ENCODE results near the gene LRWD1. TPM values are rescaled to one million over a fixed set of nuclear protein-coding genes. Genes with fewer than 3 reads are reported as not detected.

The LRWD1 gene
- total RNA-seq: 5.6 and 7.5 TPM in 2 replicates

DNA sequence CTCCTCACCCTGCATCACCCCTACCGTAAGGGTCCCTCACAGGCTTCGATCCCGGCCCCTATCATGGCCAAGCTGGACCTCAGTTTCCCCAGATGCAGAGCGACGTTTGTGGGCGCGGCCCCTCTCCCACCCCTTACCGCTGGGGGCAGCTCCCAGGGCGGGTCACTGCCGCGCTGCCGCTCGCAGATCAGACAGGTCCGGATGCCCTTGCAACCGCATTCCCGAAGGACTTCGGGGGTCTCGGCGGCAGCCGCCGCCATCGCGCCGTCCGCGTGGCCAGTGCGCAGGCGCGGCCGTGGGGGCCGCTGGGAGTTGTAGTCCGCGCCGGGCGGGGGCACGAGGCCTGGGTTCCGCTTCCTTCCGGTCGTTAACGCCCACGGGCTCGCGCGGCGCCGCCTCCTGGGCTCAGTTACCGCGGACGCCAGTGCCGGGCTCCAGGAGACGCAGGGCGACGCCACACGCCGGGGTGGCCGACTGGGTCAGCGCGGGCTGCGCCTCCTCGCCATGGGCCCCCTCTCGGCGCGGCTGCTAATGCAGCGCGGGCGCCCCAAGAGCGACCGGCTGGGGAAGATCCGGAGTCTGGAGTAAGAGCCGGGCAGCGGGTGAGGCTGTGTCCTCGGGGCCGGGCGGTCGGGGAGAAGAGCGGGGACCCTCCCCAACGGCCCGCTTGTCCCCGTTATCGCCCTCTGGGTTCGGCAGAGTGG is at the start of gene LRWD1, which contains the start of gene ALKBH4:
Gene LRWD1, plus strand, starts transcription at position 408 of the 704 bp plus-strand sequence. Its CDS starts 97 bp downstream, at position 505.
Gene ALKBH4, minus strand, starts transcription at position 287 of the 704 bp plus-strand sequence. Its CDS starts 27 bp downstream, at position 260.

DNA sequence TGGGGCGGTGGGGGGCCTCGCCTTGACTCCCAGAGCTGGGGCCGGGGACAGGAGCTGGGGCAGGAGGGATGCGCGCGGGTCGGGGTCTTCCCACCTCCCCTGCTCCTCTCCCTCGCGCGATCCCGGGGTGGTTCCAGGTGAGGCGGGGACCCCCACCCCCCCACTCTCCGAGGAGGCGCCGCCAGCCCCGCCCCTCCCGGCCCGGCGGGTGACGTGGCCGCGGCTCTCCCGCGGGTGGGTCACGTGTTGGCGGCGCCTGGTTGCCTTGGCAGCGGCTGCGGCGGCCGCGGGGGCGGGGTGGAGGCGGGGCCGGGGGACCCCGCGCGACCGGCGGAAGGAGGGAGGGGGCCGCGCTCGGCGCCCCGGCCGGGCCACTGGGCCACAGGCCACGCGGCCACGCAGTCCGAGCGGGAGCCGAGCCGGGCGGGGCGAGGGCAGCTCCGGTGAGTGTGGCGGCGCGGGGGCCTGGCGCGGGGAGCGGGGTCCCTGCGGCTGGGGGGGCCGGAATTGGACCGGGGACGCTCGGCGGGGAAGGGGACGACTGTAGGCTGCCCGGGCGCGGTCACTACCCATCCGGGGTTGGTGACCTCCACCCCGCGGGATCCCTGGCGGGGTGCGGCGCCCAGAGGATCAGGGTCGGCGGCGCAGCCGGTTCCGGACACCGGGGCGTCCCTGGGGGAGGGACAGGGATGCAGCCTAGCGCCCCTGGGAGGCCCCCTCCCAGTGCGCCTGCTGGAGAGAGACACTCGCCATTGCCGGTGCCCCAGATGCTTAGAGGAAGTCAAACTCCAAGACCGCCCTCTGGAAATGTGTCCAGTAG is 31.4 kb upstream of the LRWD1 start, which contains the start of gene ORAI2:
Gene ORAI2, plus strand, starts transcription at position 357 of the 820 bp plus-strand sequence. CDS start 5,382 bp downstream, outside the sequence.

DNA sequence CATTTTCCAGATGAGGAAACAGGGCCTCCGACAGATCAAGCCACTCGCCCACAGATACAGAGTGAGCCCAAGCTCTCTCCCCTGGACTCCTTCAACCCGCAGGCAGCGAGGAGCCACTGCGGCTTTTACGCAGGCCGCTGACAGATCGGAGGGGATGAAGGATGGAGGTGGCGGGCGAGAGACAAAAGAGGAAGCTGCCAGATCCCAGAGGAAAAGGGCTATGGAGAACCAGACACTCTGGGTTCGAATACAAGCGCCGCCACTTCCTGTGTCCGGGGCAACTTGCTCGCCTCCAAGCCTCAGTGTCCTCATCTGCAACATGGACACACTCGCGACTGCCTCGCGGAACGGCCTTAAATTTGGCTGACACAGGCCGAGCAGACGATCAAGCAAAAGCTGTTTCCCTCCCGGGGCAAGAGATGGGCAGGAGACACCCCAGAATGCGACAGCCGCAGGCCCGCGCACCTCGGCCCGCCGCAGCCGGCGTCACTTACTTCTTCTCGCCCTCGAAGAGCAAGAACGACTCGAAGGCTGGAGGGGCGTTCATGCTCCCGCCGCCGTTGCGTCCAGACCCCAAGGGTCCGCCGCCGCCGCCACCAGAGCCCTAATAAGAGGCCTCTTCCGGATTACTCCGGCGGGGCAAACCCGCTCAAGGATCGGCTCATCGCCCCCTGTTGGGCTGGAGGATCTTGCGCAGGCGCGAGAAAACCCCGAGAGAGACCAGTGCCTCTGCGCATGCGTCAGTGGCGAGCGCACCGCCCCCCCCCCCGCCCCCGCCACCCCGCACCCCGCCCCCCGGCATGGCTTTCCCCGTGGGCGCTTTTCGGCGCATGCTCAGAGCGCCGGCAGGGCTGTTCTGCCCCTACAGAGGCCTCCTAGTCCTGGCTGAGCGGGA is 13.8 kb downstream of the LRWD1 start, which contains the start of gene POLR2J:
Gene POLR2J, minus strand, starts transcription at position 609 of the 895 bp plus-strand sequence. Its CDS starts 62 bp downstream, at position 547.

DNA sequence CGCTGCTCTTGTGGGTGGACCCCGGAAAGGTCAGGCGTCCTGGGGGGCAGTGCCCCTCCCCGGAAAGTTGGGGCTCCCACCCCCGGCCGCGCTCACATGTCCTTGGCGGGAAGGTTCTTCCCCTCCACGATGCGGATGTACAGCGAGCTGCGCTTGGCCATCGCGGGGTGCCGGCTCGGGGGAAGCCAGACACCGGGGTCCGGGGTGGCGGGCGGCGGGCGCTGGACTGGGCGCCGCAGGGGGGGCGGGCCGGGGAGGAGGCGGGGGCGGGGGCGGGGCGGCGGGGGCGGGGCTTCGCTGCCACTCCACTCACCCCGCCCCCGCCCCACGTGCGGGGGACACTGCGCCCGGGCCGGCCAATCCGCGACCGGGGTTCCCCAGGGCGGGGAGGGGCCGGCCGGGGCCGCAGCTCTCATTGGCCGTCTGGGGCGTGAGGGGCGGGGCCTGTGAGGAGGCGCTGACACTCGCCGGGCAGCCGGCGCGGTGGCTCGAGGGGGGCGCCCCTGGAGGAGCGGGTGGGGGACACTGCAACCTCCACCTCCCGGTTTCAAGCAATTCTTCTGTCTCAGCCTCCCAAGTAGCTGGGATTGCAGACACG is 52.9 kb downstream of the LRWD1 start, which contains the start of gene RASA4B:
Gene RASA4B, minus strand, starts transcription at position 228 of the 598 bp plus-strand sequence. Its CDS starts 67 bp downstream, at position 161.

Other genes starting within 250 kb of the LRWD1 start
- gene SH2B2, start 178.1 kb upstream of the LRWD1 start, total RNA-seq: 2.7 and 3.8 TPM in 2 replicates
- not detected in 2 replicates for gene SPDYE6, start 108.5 kb upstream of the LRWD1 start, total RNA-seq
- 11.2 and 14.8 TPM in 2 replicates for gene PRKRIP1, start 68.6 kb upstream of the LRWD1 start, total RNA-seq
- 28.3 and 34.1 TPM in 2 replicates for gene ORAI2, start 31.4 kb upstream of the LRWD1 start, total RNA-seq
- gene ALKBH4, start 121 bp upstream of the LRWD1 start, total RNA-seq: 22.4 and 28.2 TPM in 2 replicates
- 24.0 and 47.8 TPM in 2 replicates for gene POLR2J, start 13.9 kb downstream of the LRWD1 start, total RNA-seq
- 1.8 and 10.6 TPM in 2 replicates for gene RASA4B, start 52.8 kb downstream of the LRWD1 start, total RNA-seq
- 0.09 and 0.35 TPM in 2 replicates for gene UPK3BL2, start 78.7 kb downstream of the LRWD1 start, total RNA-seq
- gene SPDYE2, start 86.2 kb downstream of the LRWD1 start, total RNA-seq: not detected in 2 replicates
- gene POLR2J3, start 107.6 kb downstream of the LRWD1 start, total RNA-seq: 4.1 and 13.4 TPM in 2 replicates
- 6.0 and 9.3 TPM in 2 replicates for gene RASA4, start 151.8 kb downstream of the LRWD1 start, total RNA-seq
- 20.4 and 22.5 TPM in 2 replicates for gene UPK3BL1, start 177.8 kb downstream of the LRWD1 start, total RNA-seq
- gene SPDYE2B, start 185.3 kb downstream of the LRWD1 start, total RNA-seq: not detected in 2 replicates
- 0.23 TPM in 1 of 2 replicates, not detected in the other for gene POLR2J2, start 206.7 kb downstream of the LRWD1 start, total RNA-seq

Measured in pericardium fibroblast (primary cell).